GM21737 (cell line): Measurements from ENCODE around the gene SIRT5.

ENCODE experiments used
- ATAC-seq: cut with Tn5 transposase; IDR thresholded peaks from one replicate; pipeline ENCODE4 v1.9.1; 2021; ENCODE audit warnings: mild to moderate bottlenecking, moderate library complexity; ENCODE audit not compliant: unreplicated experiment

The SIRT5 gene

DNA sequence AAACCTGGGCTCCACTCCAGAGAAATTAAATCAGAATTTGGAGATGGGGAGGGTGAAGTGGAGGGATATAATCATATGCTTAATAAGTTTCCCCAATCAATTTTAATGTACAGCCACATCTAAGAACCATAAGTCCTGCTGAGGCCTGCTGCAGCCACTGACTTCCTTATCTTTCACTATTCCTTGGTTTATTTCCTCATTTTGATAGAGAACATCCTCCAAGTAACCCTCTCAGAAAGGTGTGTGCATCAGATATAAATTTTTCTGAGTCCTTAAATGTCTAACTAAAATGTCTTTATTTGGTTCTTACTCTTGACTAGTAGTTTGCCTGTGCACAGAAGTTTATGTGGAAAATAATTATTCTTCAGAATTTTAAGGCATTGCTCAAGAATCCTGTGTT, 23.7 kb upstream of the SIRT5 start:
- no peak for ATAC-seq

DNA sequence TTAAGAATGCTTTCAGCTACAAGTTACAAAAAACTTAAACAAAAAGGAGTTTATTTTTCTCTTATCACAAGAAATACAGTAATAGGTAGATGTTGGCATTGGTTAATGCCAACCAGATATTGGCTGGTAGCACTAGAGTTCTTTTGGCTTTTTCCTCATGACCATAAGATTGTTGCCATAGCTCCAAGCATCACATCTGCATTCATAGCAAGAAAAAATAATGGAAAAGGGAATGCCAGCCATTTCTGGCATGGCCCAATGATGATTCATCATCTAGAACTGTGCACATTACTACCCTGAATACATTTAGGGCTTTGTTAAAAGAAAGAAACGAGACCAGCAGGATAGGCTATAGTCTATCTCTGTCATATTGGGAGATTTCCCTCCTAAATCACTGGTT, 20.8 kb upstream of the SIRT5 start:
- ATAC-seq: no peak

- ATAC-seq: no peak
These were observed 19.5 kb upstream of the SIRT5 start for GRCh38 chr6:13554929-13555333.

DNA sequence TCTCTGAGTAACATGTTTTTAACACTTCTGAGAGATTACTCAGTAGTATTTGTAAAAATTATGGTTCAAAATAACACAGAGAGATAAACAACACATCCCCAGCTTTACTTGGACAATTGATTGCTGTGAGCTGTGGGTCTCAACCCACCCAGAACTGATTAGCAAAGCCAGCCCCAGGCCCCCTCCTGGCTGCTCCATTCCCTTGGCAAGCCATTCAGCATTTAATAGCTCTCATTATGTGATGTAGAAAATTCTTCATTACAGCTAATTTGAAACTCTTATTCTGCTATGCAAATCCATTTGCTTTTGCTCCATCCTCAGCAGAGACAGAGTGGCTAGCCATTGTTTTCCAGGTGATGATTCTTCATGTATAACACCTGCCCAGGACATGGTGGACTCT, 16.6 kb upstream of the SIRT5 start:
- ATAC-seq: no peak

DNA sequence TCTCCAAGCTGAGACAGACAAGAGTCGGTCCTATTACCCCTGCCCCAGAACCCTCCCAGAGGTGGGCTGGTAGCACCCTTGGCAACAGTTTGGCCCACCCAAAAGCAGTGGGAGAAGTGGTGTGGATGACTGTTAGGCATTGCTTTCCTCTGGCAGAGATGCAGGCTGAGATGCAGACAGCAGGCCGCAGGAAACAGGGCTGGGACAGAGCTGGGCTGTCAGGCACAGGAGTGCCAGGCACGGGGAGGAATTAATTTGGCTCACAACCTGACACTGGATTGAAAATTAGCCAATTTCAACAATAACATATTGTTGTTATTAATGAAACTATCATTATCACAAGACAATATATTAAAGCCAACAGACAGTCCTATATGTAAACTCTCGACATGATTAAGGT, 15.7 kb upstream of the SIRT5 start:
- ATAC-seq: no peak

DNA sequence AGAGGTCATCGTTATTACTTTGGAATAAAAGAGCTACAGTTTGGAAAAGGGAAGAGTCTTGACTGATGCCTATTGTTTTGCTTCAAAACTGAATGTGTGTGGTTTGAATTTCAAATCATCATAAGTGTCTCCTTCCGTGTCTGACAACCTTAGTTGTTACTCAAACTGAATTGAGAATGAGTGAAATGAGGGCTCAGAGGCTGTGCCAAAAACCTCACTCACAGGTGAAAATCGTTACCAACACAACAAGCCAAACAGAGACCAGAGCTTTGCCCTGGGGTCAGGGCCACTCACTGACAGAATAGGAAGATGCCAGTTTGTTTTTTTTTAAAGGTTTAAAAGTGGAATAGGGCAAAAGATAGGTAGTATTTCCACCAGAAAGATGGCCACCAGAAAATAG, 15.2 kb upstream of the SIRT5 start:
- no peak for ATAC-seq

GRCh38 chr6:13559968-13560650, 14.3 kb upstream of the SIRT5 start:
- no peak for ATAC-seq

- ATAC-seq: no peak
These were observed 13.8 kb upstream of the SIRT5 start for GRCh38 chr6:13560651-13561044.

DNA sequence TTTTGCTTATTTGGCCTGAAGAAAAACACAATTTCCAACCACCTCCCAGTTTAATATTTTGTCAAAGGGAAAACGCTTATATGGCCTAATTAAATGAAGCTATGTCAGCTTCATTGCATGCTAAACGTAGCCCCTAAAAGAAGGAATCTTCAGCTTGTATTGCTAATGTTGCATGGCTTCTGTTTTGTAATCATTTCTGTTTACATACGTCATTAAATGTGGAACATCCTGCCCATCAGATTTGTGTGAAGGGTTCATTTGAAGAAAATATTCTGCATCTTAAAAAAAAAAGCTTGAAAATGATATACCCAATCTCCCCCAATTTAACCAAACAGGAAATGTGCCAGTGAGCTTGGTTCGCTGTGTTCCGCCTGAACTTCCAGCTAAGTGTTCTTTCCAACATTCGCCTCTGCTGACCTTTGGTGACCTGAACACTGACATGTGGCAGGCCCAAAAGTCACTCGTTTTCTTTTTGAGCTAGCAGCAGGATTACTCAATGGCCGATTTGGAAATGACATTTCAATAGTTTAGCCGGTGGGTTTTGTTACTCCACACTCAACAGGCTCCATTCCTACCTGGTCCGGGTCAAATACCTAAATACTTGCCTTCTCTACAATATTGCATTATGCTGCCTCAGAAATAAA, 12.7 kb upstream of the SIRT5 start:
- no peak for ATAC-seq

GRCh38 chr6:13563009-13563408, 11.4 kb upstream of the SIRT5 start:
- ATAC-seq: no peak

DNA sequence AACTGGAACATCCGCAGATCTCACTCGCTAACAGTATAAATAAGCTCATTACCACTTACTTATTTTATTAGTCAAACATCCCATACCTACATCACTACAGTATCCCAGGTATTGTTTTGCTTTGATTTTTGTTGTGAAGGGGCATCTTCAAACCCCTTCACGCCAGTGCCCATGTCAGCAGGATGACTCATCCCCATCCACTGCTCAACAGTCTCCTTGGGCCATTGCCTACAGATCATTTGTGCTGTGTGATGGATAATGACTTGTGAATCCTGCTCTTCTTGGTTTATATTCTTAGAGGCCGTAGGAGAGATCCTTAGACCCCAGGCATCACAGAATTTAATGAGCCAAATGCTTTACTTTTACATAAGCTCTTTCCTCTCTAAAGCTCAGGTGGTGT, 8.5 kb upstream of the SIRT5 start:
- ATAC-seq: no peak

GRCh38 chr6:13566500-13566899, 7.9 kb upstream of the SIRT5 start:
- no peak for ATAC-seq

- ATAC-seq: no peak
These were observed 5.4 kb upstream of the SIRT5 start for GRCh38 chr6:13568970-13569369.

- ATAC-seq: no peak
These were observed 2.2 kb upstream of the SIRT5 start for GRCh38 chr6:13572240-13572639.

DNA sequence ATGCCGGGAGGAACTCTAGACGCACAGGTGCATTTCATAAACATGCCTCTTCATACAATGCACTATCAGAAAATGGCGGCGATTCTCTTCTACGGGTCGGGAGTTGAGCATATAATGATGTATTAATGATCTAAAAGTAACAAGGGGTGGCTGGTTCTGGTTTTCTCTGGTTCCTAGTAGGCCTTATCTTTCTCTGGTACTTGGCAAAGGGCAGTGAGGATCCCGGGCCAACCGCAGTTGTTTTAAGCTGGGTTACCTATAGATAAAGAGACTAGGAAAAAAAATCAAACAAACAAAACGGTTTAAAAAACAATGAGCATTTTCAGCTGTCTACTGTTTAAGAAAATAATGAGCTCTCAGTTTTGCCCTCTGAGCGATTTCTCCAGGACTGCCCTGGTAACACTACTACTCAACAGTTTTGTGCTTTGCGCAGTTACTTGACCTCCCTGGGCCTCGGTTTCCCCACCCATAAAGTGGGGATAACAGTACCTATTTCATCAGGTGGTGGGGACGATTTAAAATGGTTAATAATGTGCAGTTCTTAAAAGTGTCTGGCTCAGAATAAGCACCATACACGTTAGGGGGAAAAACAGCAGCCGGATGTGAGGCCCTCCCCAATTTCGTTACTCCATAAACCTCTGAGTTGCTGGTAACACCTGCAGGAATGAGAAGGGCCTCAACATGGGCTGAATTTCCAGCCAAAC, 1.3 kb upstream of the SIRT5 start:
- no peak for ATAC-seq

- ATAC-seq: no peak
These were observed 711 bp upstream of the SIRT5 start for GRCh38 chr6:13573669-13574110.

DNA sequence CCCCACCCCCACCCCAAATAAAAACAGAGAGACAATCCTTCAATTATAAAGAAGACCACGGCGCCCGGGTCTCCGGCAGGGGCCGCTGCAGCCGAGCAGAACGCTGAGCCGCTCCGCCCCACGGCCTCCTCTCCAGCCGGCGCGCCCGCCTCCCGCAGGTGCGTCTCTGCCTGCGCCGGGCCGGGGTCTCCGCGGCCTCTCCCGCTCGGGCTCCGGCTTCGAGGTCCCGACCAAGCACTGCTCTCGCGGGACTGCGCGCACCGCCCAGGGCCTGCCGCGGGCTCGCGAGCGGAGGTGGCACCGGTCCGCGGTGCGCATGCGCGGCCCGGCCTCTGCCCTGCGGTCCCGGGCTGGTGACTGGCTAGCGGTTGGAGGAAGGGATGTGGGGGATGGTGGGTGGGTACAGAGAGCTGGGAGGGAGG, 241 bp upstream of the SIRT5 start:
- peak; percentile 83 for ATAC-seq

DNA sequence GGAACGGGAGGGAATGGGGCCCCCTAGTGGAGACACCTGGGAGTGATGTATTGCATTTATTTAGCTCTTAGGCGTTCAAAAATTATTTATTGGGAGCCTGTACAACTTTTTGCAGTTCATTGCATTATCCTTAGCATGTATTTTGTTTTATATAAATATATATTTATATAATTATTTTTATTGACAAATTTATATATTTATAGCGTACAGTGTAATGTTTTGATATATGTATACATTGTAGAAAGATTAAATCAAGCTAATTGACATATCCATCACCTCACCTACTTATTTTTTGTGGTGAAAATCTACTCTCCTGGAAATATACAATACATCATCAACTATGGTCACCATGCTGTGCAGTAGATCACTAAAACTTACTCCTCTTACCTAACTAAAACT, 975 bp downstream of the SIRT5 start:
- ATAC-seq: no peak

DNA sequence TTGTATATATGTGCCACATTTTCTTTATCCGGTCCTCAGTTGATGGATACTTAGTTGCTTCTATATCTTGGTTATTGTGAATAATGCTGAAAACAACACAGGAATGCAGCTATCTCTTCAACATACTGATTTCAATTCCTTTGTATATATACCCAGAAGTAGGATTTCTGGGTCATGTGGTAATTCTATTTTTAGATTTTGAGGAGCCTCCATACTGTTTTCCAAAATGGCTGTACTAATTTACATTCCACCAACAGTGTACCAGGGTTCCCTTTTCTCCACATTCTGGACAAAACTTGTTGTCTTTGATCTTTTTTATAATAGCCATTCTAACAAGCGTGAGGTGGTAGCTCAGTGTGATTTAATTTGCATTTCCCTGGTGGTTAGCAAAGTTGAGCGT, 1.6 kb downstream of the SIRT5 start:
- ATAC-seq: no peak

DNA sequence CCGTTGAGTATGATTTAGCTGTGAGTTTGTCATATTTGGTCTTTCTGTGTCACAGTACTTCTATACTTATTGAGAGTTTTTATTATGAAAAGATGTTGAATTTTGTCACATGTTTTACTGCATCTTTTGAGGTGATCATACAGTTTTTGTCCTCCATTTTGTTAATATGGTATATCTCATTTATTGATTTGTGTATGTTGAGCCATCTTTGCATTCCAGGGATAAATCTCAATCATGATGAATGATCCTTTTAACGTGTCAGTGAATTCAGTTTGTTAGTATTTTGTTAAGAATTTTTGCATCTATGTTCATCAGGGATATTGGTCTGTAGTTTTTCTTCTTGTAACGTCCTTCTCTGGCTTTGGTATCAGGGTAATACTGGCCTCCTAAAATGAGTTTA, 3.5 kb downstream of the SIRT5 start:
- no peak for ATAC-seq

- ATAC-seq: no peak
These were observed 5.5 kb downstream of the SIRT5 start for GRCh38 chr6:13579911-13580310.

- ATAC-seq: no peak
These were observed 7.4 kb downstream of the SIRT5 start for GRCh38 chr6:13581700-13582229.
